H9 (cell line): ENCODE measurements around the gene COL4A1. TPM values are rescaled to one million over a fixed set of nuclear protein-coding genes. Genes with fewer than 3 reads are reported as not detected.

ENCODE experiments used
- DNase-seq: peaks from one replicate; pipeline ENCODE4 v3.0.0-alpha.2; 2017
- H2AFZ ChIP-seq: one replicate; pipeline ENCODE4 v1.6.1; 2013; ENCODE audit warnings: mild to moderate bottlenecking, low read length, control low read depth, moderate library complexity
- H2AK5ac ChIP-seq: 2 replicates; pipeline ENCODE4 v1.6.1; 2013; ENCODE audit warnings: low read length, control low read depth, mixed read lengths; ENCODE audit not compliant: insufficient read length
- H2BK120ac ChIP-seq: one replicate; pipeline ENCODE4 v1.6.1; 2013; ENCODE audit warnings: low read depth, mild to moderate bottlenecking, low read length, control low read depth, inconsistent platforms; ENCODE audit not compliant: poor library complexity, severe bottlenecking
- H2BK12ac ChIP-seq: 2 replicates; pipeline ENCODE4 v1.6.1; 2013; ENCODE audit warnings: low read length, control low read depth, mixed read lengths, low read depth; ENCODE audit not compliant: insufficient read length
- H2BK15ac ChIP-seq: 2 replicates; pipeline ENCODE4 v1.6.1; 2013; ENCODE audit warnings: low read depth, low read length, control low read depth
- H2BK20ac ChIP-seq: one replicate; pipeline ENCODE4 v1.6.1; 2013; ENCODE audit warnings: low read depth, mild to moderate bottlenecking, low read length, control low read depth, inconsistent platforms; ENCODE audit not compliant: poor library complexity, severe bottlenecking
- H2BK5ac ChIP-seq: 2 replicates; pipeline ENCODE4 v1.6.1; 2013; ENCODE audit warnings: low read length, control low read depth, mixed read lengths; ENCODE audit not compliant: insufficient read length
- H3K14ac ChIP-seq: 2 replicates; pipeline ENCODE4 v1.6.1; 2013; ENCODE audit warnings: low read length, control low read depth; ENCODE audit not compliant: insufficient read depth
- H3K18ac ChIP-seq: 2 replicates; pipeline ENCODE4 v1.6.1; 2013; ENCODE audit warnings: low read depth, mild to moderate bottlenecking, mixed read lengths, low read length, control low read depth; ENCODE audit not compliant: insufficient read length
- H3K23ac ChIP-seq: 2 replicates; pipeline ENCODE4 v1.6.1; 2013; ENCODE audit warnings: low read length, control low read depth, mixed read lengths, low read depth; ENCODE audit not compliant: insufficient read length
- H3K23me2 ChIP-seq: 2 replicates; pipeline ENCODE4 v1.6.1; 2013; ENCODE audit warnings: low read depth, mild to moderate bottlenecking, mixed read lengths, low read length, control low read depth; ENCODE audit not compliant: insufficient read length, poor library complexity, severe bottlenecking
- H3K27ac ChIP-seq: 2 replicates; pipeline ENCODE4 v1.5.1; 2013; ENCODE audit warnings: low read length, control low read depth, mixed read lengths, low read depth; ENCODE audit not compliant: insufficient read length
- H3K27me3 ChIP-seq: 2 replicates; pipeline ENCODE4 v1.6.1; 2013; ENCODE audit warnings: low read length, control low read depth, inconsistent platforms; ENCODE audit not compliant: insufficient read depth
- H3K4ac ChIP-seq: 2 replicates; pipeline ENCODE4 v1.6.1; 2013; ENCODE audit warnings: low read depth, mild to moderate bottlenecking, control low read depth, inconsistent platforms, low read length, moderate library complexity
- H3K4me1 ChIP-seq: 2 replicates; pipeline ENCODE4 v1.6.1; 2013; ENCODE audit warnings: low read length, control low read depth, inconsistent platforms; ENCODE audit not compliant: insufficient read depth
- H3K4me2 ChIP-seq: 2 replicates; pipeline ENCODE4 v1.6.1; 2013; ENCODE audit warnings: low read length, control low read depth, mixed read lengths; ENCODE audit not compliant: insufficient read length, insufficient read depth
- H3K56ac ChIP-seq: 2 replicates; pipeline ENCODE4 v1.6.1; 2013; ENCODE audit warnings: low read depth, mild to moderate bottlenecking, mixed read lengths, low read length, control low read depth; ENCODE audit not compliant: insufficient read length
- H3K79me1 ChIP-seq: 2 replicates; pipeline ENCODE4 v1.6.1; 2013; ENCODE audit warnings: low read depth, mild to moderate bottlenecking, moderate library complexity, low read length, control low read depth, inconsistent platforms; ENCODE audit not compliant: insufficient read depth, poor library complexity, severe bottlenecking
- H3K79me2 ChIP-seq: 2 replicates; pipeline ENCODE4 v1.6.1; 2013; ENCODE audit warnings: low read length, control low read depth, inconsistent platforms; ENCODE audit not compliant: insufficient read depth
- H3K9ac ChIP-seq: 2 replicates; pipeline ENCODE4 v1.6.1; 2013; ENCODE audit warnings: low read length, control low read depth, mixed read lengths; ENCODE audit not compliant: insufficient read length; ENCODE audit errors: extremely low read depth
- H3K9me3 ChIP-seq: one replicate; pipeline ENCODE4 v1.6.1; 2013; ENCODE audit warnings: low read depth, low read length, inconsistent platforms; ENCODE audit not compliant: control insufficient read depth
- H3T11ph ChIP-seq: one replicate; pipeline ENCODE4 v1.6.1; 2013; ENCODE audit warnings: mild to moderate bottlenecking, low read length, control low read depth, inconsistent platforms
- H4K20me1 ChIP-seq: one replicate; pipeline ENCODE4 v1.6.1; 2013; ENCODE audit not compliant: control insufficient read depth, insufficient read length, insufficient read depth
- H4K5ac ChIP-seq: 2 replicates; pipeline ENCODE4 v1.6.1; 2013; ENCODE audit warnings: low read depth, mild to moderate bottlenecking, mixed read lengths, low read length, control low read depth; ENCODE audit not compliant: insufficient read length
- H4K8ac ChIP-seq: replicated peaks from 2 replicates; pipeline ENCODE4 v1.6.1; 2013; ENCODE audit warnings: low read length, control low read depth, mixed read lengths, low read depth; ENCODE audit not compliant: insufficient read length
- H4K91ac ChIP-seq: 2 replicates; pipeline ENCODE4 v1.6.1; 2013; ENCODE audit warnings: low read depth, mild to moderate bottlenecking, moderate library complexity, mixed read lengths, low read length, control low read depth; ENCODE audit not compliant: insufficient read length
- H3K27ac Mint-ChIP-seq, 3 experiments: 2 replicates in 2 of 3; 3 replicates in 1 of 3; pipeline ENCODE4 v1.8.0; 2020 to 2021; ENCODE audit warnings: mixed read lengths in 3 of 3, mild to moderate bottlenecking in 1 of 3, moderate library complexity in 1 of 3
- H3K27me3 Mint-ChIP-seq: 2 replicates; pipeline ENCODE4 v1.8.0; 2021; ENCODE audit warnings: low read depth, mild to moderate bottlenecking, moderate library complexity, mixed read lengths
- H3K36me3 Mint-ChIP-seq, 3 experiments: 2 replicates in 2 of 3; 3 replicates in 1 of 3; pipeline ENCODE4 v1.8.0; 2020 to 2021; ENCODE audit warnings: low read depth in 3 of 3, mixed read lengths in 3 of 3; ENCODE audit not compliant: insufficient read depth in 1 of 3
- H3K4me1 Mint-ChIP-seq, 2 experiments: 2 replicates each; pipeline ENCODE4 v1.8.0; 2020; ENCODE audit warnings: mixed read lengths in 2 of 2
- H3K4me3 Mint-ChIP-seq, 2 experiments: 2 replicates in 1 of 2; 3 replicates in 1 of 2; pipeline ENCODE4 v1.8.0; 2020 to 2021; ENCODE audit warnings: mild to moderate bottlenecking in 2 of 2, mixed read lengths in 2 of 2, moderate library complexity in 1 of 2
- H3K9me3 Mint-ChIP-seq, 2 experiments: 2 replicates in 1 of 2; 3 replicates in 1 of 2; pipeline ENCODE4 v1.8.0; 2020; ENCODE audit warnings: mild to moderate bottlenecking in 2 of 2, mixed read lengths in 2 of 2, moderate library complexity in 1 of 2
- CTCF ChIP-seq: fragments of 200-600 bp; sonication (generic); conservative IDR thresholded peaks from 3 replicates; pipeline ENCODE4 v1.8.0; 2021; ENCODE audit warnings: antibody characterized with exemption, mild to moderate bottlenecking
- WGBS: extraction: QIAGEN DNeasy Blood & Tissue Kit; methylation state at CpG from one replicate; pipeline ENCODE4 v1.1.7; 2013; ENCODE audit warnings: missing lambda C conversion rate, low lambda C conversion rate, mixed read lengths; ENCODE audit not compliant: insufficient read length; ENCODE audit errors: extremely low coverage; 5-methylcytosine and 5-hydroxymethylcytosine counted together
- total RNA-seq: library from RNA; stranded (reverse); gene quantifications from 2 replicates; pipeline ENCODE4 v1.2.1, GENCODE V29; 2021

Gene COL4A1
- total RNA-seq, 1 experiment from 2014 or later = 73.1 TPM

- Histone ChIP-seq H4K5ac (no peak overlapping the region), H3K27me3 (no peaks in the 10 kb centered on the region; the same call in 1 of the 2 replicates), H3K27ac (no peak overlapping the region), H2BK15ac (no peak overlapping the region), H2BK20ac (no peak overlapping the region), H3K79me2 (no peaks in the 10 kb centered on the region), H3K23ac (no peak overlapping the region), H3K14ac (peak overlapping the region; percentile 85; the same call in 1 of the 2 replicates), H2BK120ac (peak overlapping the region; percentile 70), H4K8ac (no peak overlapping the region), H4K20me1 (no peaks in the 10 kb centered on the region), H3K4me1 (peaks cover 7% of the 10 kb centered on the region; the same call in 1 of the 2 replicates), H2BK5ac (no peak overlapping the region), H2AFZ (no peak overlapping the region), H3K9ac (no peak overlapping the region), H3K9me3 (no peaks in the 10 kb centered on the region), H3T11ph (peak overlapping the region; percentile 74), H4K91ac (no peak overlapping the region), H2AK5ac (no peak overlapping the region), H3K79me1 (no peaks in the 10 kb centered on the region), H2BK12ac (peak overlapping the region; percentile 70), H3K23me2 (peaks cover 11% of the 10 kb centered on the region), H3K18ac (peak overlapping the region; percentile 33), H3K56ac (no peak overlapping the region), H3K4ac (no peak overlapping the region; the same call in 1 of the 2 replicates), H3K4me2 (no peak overlapping the region)
- no peak for DNase-seq
- TF ChIP-seq CTCF = no peak
- Mint-ChIP-seq H3K9me3 (no peaks in the 10 kb centered on the region), H3K27me3 (peaks cover 29% of the 10 kb centered on the region), H3K4me1 (peaks cover 61 to 68% of the 10 kb centered on the region in 2 experiments), H3K27ac (peak overlapping the region in 1 of 3 experiments; percentile 87; a peak in 2 of 7 replicates), H3K4me3 (peak overlapping the region in 1 of 2 experiments; percentile 24; a peak in 2 of 5 replicates), H3K36me3 (no peaks in the 10 kb centered on the region)
- WGBS = no CpG with 5 or more reads among the region's 8 CpGs
Measured at GRCh38 chr13:110134801-110135200, 172.2 kb downstream of the COL4A1 start.
